ENCODE data around the gene MEIKIN.
"Not testable (repeated sequence)": the region's sequence is repeated elsewhere in the genome, so short reads cannot be mapped to it uniquely, and the experiment has no call there.

The MEIKIN gene

GRCh38 chr5:131786036-131786435 lies 159.4 kb downstream of the MEIKIN start:
- no peak for DNase-seq (ENCODE audit: low read depth)
- H3K4me3 ChIP-seq (ENCODE audit: low read depth, low read length) = no peak overlapping the region

- H3K4me3 ChIP-seq (ENCODE audit: low read depth, low read length) = no peak overlapping the region
- DNase-seq (ENCODE audit: low read depth) = no peak
These were observed 161.6 kb downstream of the MEIKIN start for GRCh38 chr5:131783874-131784273.

GRCh38 chr5:131783357-131783756 lies 162.1 kb downstream of the MEIKIN start:
- no peak overlapping the region for H3K4me3 ChIP-seq (ENCODE audit: low read depth, low read length)
- no peak for DNase-seq (ENCODE audit: low read depth)

GRCh38 chr5:131782717-131783116 lies 162.7 kb downstream of the MEIKIN start:
- no peak for DNase-seq (ENCODE audit: low read depth)
- H3K4me3 ChIP-seq (ENCODE audit: low read depth, low read length) = no peak overlapping the region

- not testable (repeated sequence) for H3K4me3 ChIP-seq (ENCODE audit: low read depth, low read length); DNase-seq (ENCODE audit: low read depth)
These were observed 167.3 kb downstream of the MEIKIN start for GRCh38 chr5:131778141-131778540.

GRCh38 chr5:131776450-131776849 lies 169.0 kb downstream of the MEIKIN start:
- H3K4me3 ChIP-seq (ENCODE audit: low read depth, low read length) = no peak overlapping the region

GRCh38 chr5:131774652-131775367 lies 170.7 kb downstream of the MEIKIN start:
- H3K4me3 ChIP-seq (ENCODE audit: low read depth, low read length) = no peak overlapping the region
- no peak for DNase-seq (ENCODE audit: low read depth)

More at GRCh38 chr5:131776450-131776849, 169.0 kb downstream of the MEIKIN start:
- no peak for DNase-seq (ENCODE audit: low read depth)

- no peak for DNase-seq (ENCODE audit: low read depth)
- no peak overlapping the region for H3K4me3 ChIP-seq (ENCODE audit: low read depth, low read length)
These were observed 171.7 kb downstream of the MEIKIN start for GRCh38 chr5:131773805-131774204.

GRCh38 chr5:131771692-131772091 lies 173.8 kb downstream of the MEIKIN start:
- DNase-seq (ENCODE audit: low read depth) = no peak
- H3K4me3 ChIP-seq (ENCODE audit: low read depth, low read length) = no peak overlapping the region

GRCh38 chr5:131769961-131770360 lies 175.5 kb downstream of the MEIKIN start:
- no peak overlapping the region for H3K4me3 ChIP-seq (ENCODE audit: low read depth, low read length)

GRCh38 chr5:131769336-131769735 lies 176.1 kb downstream of the MEIKIN start:
- H3K4me3 ChIP-seq (ENCODE audit: low read depth, low read length) = no peak overlapping the region
- DNase-seq (ENCODE audit: low read depth) = no peak

More at GRCh38 chr5:131769961-131770360, 175.5 kb downstream of the MEIKIN start:
- DNase-seq (ENCODE audit: low read depth) = no peak

GRCh38 chr5:131767891-131768290 lies 177.6 kb downstream of the MEIKIN start:
- DNase-seq (ENCODE audit: low read depth) = no peak
- no peak overlapping the region for H3K4me3 ChIP-seq (ENCODE audit: low read depth, low read length)

GRCh38 chr5:131766689-131767088 lies 178.8 kb downstream of the MEIKIN start:
- no peak overlapping the region for H3K4me3 ChIP-seq (ENCODE audit: low read depth, low read length)
- DNase-seq (ENCODE audit: low read depth) = no peak

- no peak overlapping the region for H3K4me3 ChIP-seq (ENCODE audit: low read depth, low read length)
- no peak for DNase-seq (ENCODE audit: low read depth)
These were observed 180.2 kb downstream of the MEIKIN start for GRCh38 chr5:131765261-131765660.

- no peak for DNase-seq (ENCODE audit: low read depth)
- H3K4me3 ChIP-seq (ENCODE audit: low read depth, low read length) = no peak overlapping the region
These were observed 181.5 kb downstream of the MEIKIN start for GRCh38 chr5:131763968-131764367.

- no peak overlapping the region for H3K4me3 ChIP-seq (ENCODE audit: low read depth, low read length)
- no peak for DNase-seq (ENCODE audit: low read depth)
These were observed 184.7 kb downstream of the MEIKIN start for GRCh38 chr5:131760793-131761192.

- DNase-seq (ENCODE audit: low read depth) = no peak
These were observed 185.8 kb downstream of the MEIKIN start for GRCh38 chr5:131759704-131760103.

GRCh38 chr5:131758520-131758900 lies 187.0 kb downstream of the MEIKIN start:
- H3K4me3 ChIP-seq (ENCODE audit: low read depth, low read length) = no peak overlapping the region
- DNase-seq (ENCODE audit: low read depth) = no peak

More at GRCh38 chr5:131759704-131760103, 185.8 kb downstream of the MEIKIN start:
- H3K4me3 ChIP-seq (ENCODE audit: low read depth, low read length) = no peak overlapping the region

GRCh38 chr5:131757830-131758519 lies 187.5 kb downstream of the MEIKIN start:
- DNase-seq (ENCODE audit: low read depth) = no peak
- no peak overlapping the region for H3K4me3 ChIP-seq (ENCODE audit: low read depth, low read length)

Data from skeletal muscle cell (primary cell).